Endodermal cell (in vitro differentiated cells): ENCODE data around the gene SIRT2. TPM values are rescaled to one million over a fixed set of nuclear protein-coding genes. Genes with fewer than 3 reads are reported as not detected.

Experiments used
- DNase-seq: peaks from one replicate; pipeline ENCODE4 v3.0.0-alpha.2; 2017
- H3K27ac ChIP-seq: 2 replicates; pipeline ENCODE4 v1.5.1; 2013; ENCODE audit warnings: mild to moderate bottlenecking, low read depth, low read length, moderate library complexity
- H3K27me3 ChIP-seq: 2 replicates; pipeline ENCODE4 v1.6.1; 2013; ENCODE audit warnings: mild to moderate bottlenecking, low read length, moderate library complexity; ENCODE audit not compliant: insufficient read depth, control insufficient read depth, poor library complexity, severe bottlenecking
- H3K36me3 ChIP-seq: 2 replicates; pipeline ENCODE4 v1.7.0; 2013; ENCODE audit warnings: mild to moderate bottlenecking, low read length, moderate library complexity; ENCODE audit not compliant: control insufficient read depth, insufficient read depth
- H3K4me1 ChIP-seq: one replicate; pipeline ENCODE4 v1.7.0; 2013; ENCODE audit warnings: low read length; ENCODE audit not compliant: control insufficient read depth, insufficient read depth
- H3K4me3 ChIP-seq: 2 replicates; pipeline ENCODE4 v1.5.1; 2013; ENCODE audit warnings: mild to moderate bottlenecking, low read length, moderate library complexity
- H3K9ac ChIP-seq: 2 replicates; pipeline ENCODE4 v1.6.1; 2013; ENCODE audit warnings: mild to moderate bottlenecking, low read length, moderate library complexity; ENCODE audit not compliant: poor library complexity, severe bottlenecking; ENCODE audit errors: extremely low read depth
- H3K9me3 ChIP-seq: 2 replicates; pipeline ENCODE4 v1.6.1; 2013; ENCODE audit warnings: mild to moderate bottlenecking, low read length, moderate library complexity; ENCODE audit not compliant: control insufficient read depth
- H3K27ac Mint-ChIP-seq: 2 replicates; pipeline ENCODE4 v1.8.0; 2020; ENCODE audit warnings: mixed read lengths
- H3K27me3 Mint-ChIP-seq: 2 replicates; pipeline ENCODE4 v1.8.0; 2021; ENCODE audit warnings: mild to moderate bottlenecking, mixed read lengths; ENCODE audit not compliant: insufficient read depth
- H3K36me3 Mint-ChIP-seq: 2 replicates; pipeline ENCODE4 v1.8.0; 2020; ENCODE audit warnings: low read depth, mixed read lengths
- H3K4me1 Mint-ChIP-seq: 2 replicates; pipeline ENCODE4 v1.8.0; 2020; ENCODE audit warnings: mixed read lengths
- H3K4me3 Mint-ChIP-seq: 2 replicates; pipeline ENCODE4 v1.8.0; 2020; ENCODE audit warnings: mild to moderate bottlenecking, moderate library complexity, mixed read lengths
- H3K9me3 Mint-ChIP-seq: 2 replicates; pipeline ENCODE4 v1.8.0; 2020; ENCODE audit warnings: mild to moderate bottlenecking, mixed read lengths
- CTCF ChIP-seq: fragments of 200-600 bp; sonication (generic); conservative IDR thresholded peaks from 2 replicates; pipeline ENCODE4 v1.5.0; 2021; ENCODE audit warnings: antibody characterized with exemption, mild to moderate bottlenecking
- WGBS, 2 experiments: methylation state at CpG; one replicate each; pipeline versions ENCODE4 v1.1.5 to v1.1.7; 2013; ENCODE audit warnings: missing lambda C conversion rate in 2 of 2, mixed read lengths in 1 of 2; ENCODE audit not compliant: insufficient coverage in 1 of 2, insufficient read length in 1 of 2; 5-methylcytosine and 5-hydroxymethylcytosine counted together
- total RNA-seq, 2 donors: library from RNA; stranded (reverse); fragmentation: NEBNext Ultra II Directional in 1 of 2; extraction: Animal tissue kit (Norgen Biotek cat#: 25700) in 1 of 2; gene quantifications; 2 replicates in 1 of 2; 3 replicates in 1 of 2; pipeline ENCODE4 v1.2.1, GENCODE V29; 2021

Gene SIRT2
- total RNA-seq, 2 donors from 2014 or later = 10.4 to 13.7 TPM

GRCh38 chr19:38917516-38917915, 18.1 kb upstream of the SIRT2 start:
- Histone ChIP-seq H3K4me3 (no peak overlapping the region), H3K9me3 (no peaks in the 10 kb centered on the region), H3K27me3 (no peaks in the 10 kb centered on the region), H3K9ac (no peak overlapping the region), H3K36me3 (peaks cover 19% of the 10 kb centered on the region), H3K27ac (no peak overlapping the region), H3K4me1 (no peaks in the 10 kb centered on the region)
- no peak for TF ChIP-seq CTCF
- Mint-ChIP-seq H3K4me3 (no peak overlapping the region), H3K27me3 (peaks cover 7% of the 10 kb centered on the region), H3K4me1 (no peaks in the 10 kb centered on the region), H3K36me3 (peaks cover 21% of the 10 kb centered on the region), H3K9me3 (peaks cover 1% of the 10 kb centered on the region), H3K27ac (peak overlapping the region; percentile 55)
- WGBS, 2 experiments = 97 to 100% methylated on average over 1 to 9 of the region's 9 CpGs
- no peak for DNase-seq

- H3K27ac ChIP-seq = no peak overlapping the region
- 92% methylated on average over 21 to 44 of the region's 44 CpGs for WGBS, 2 experiments
- peaks cover 8% of the 10 kb centered on the region for H3K36me3 ChIP-seq
- peaks cover 12% of the 10 kb centered on the region for H3K27me3 Mint-ChIP-seq
- H3K9me3 Mint-ChIP-seq = no peaks in the 10 kb centered on the region
- H3K4me1 Mint-ChIP-seq = no peaks in the 10 kb centered on the region
- H3K36me3 Mint-ChIP-seq = peaks cover 11% of the 10 kb centered on the region
- H3K9ac ChIP-seq = no peak overlapping the region
- H3K4me1 ChIP-seq = no peaks in the 10 kb centered on the region
- H3K27me3 ChIP-seq = no peaks in the 10 kb centered on the region
- H3K9me3 ChIP-seq = no peaks in the 10 kb centered on the region
- TF ChIP-seq CTCF = no peak
- H3K4me3 Mint-ChIP-seq = no peak overlapping the region
- H3K27ac Mint-ChIP-seq = peak overlapping the region; percentile 21
- DNase-seq = no peak
- H3K4me3 ChIP-seq = no peak overlapping the region
Observed at GRCh38 chr19:38915329-38916321, 16.2 kb upstream of the SIRT2 start.

GRCh38 chr19:38913958-38914357, 14.5 kb upstream of the SIRT2 start:
- H3K36me3 Mint-ChIP-seq = peaks cover 11% of the 10 kb centered on the region

More at GRCh38 chr19:38913958-38914357, 14.5 kb upstream of the SIRT2 start:
- no peak overlapping the region for H3K9ac ChIP-seq
- H3K9me3 ChIP-seq = no peaks in the 10 kb centered on the region
- peaks cover 5% of the 10 kb centered on the region for H3K36me3 ChIP-seq
- DNase-seq = no peak
- Mint-ChIP-seq H3K27ac (no peak overlapping the region), H3K4me1 (no peaks in the 10 kb centered on the region), H3K27me3 (peaks cover 12% of the 10 kb centered on the region), H3K4me3 (no peak overlapping the region), H3K9me3 (no peaks in the 10 kb centered on the region)
- no peak for TF ChIP-seq CTCF
- no peak overlapping the region for H3K27ac ChIP-seq
- no peaks in the 10 kb centered on the region for H3K4me1 ChIP-seq
- H3K27me3 ChIP-seq = no peaks in the 10 kb centered on the region
- 93 to 97% methylated on average over 4 to 8 of the region's 8 CpGs for WGBS, 2 experiments
- H3K4me3 ChIP-seq = no peak overlapping the region
